Measurements from ENCODE around the gene VBP1.
"Not testable (repeated sequence)": the region's sequence is repeated elsewhere in the genome, so short reads cannot be mapped to it uniquely, and the experiment has no call there.

VBP1 gene

DNA sequence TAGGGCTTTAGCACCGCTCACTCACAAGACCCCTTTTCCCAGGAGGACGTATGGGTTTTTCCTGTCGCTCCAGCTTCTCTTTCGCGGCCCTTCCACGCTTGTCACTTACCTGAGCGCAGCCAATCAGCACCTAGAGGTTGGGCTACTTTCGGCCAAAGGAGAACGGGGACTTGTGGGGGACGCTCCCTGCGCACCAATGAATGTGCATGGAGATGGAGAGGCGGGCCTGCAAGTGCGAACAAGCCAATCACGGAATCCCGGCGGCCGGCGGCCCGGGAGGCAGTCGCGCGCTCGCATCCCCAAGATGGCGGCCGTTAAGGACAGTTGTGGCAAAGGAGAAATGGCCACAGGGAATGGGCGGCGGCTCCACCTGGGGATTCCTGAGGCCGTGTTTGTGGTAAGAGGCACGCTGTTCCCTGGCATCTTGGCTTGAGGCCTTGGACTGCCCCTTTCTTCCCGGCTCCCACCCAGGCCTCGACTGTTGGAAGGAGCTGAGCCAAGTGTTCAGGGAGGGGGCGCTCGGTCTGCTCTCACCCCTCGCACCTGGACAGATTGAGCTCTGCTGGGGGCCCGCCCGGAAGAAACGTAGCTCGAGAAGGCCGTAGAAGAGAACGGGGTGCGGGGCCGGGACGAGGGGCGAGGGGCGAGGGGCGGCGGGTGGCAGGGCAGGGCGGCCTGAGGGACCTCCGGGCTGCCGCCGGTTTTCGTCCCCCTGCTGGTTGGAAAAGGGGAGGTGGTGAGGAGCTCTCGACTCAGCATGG is at the start of gene VBP1:
VBP1 (plus strand) TSS at position 282 of the 761 bp plus-strand sequence; CDS start at position 305, 23 bp downstream.
- peak within 1 kb of the TSS; percentile 89 for H3K4me3 Mint-ChIP-seq
- peaks cover 23% of the 10 kb centered on the region for H3K4me1 Mint-ChIP-seq
- H3K27ac Mint-ChIP-seq, result peak within 1 kb of the TSS; percentile 96
- peak; percentile 54 to 84 for DNase-seq (ENCODE audit: low spot score in 2 of 2)
- no peaks in the 10 kb centered on the region for H3K9me3 Mint-ChIP-seq
- peaks cover 27% of the 10 kb centered on the region for H3K36me3 Mint-ChIP-seq
- ATAC-seq, result peak; percentile 99

DNA sequence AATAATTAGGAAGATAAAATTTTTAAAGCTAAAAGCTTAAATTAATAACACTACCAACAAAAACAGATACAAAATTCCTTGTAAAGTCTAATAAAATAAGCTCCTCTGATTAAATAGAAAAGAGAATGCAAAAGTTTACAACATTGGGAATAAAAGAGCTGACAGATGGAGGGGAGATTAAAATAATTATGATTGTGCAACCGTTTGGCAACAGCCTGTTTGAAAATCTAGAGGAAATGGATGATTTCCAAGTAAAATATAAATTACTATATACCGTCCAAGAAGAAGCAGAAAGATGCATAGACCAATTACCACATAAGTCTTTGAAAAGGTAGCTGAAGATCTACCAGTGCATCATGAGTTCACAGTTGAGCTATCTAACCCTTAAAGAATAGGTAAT is 46.4 kb upstream of the VBP1 start:
- Mint-ChIP-seq H3K4me3 (no peak overlapping the region), H3K9me3 (no peaks in the 10 kb centered on the region), H3K36me3 (no peaks in the 10 kb centered on the region), H3K27ac (no peak overlapping the region), H3K4me1 (no peaks in the 10 kb centered on the region)
- DNase-seq (ENCODE audit: low spot score in 2 of 2) (no peak), ATAC-seq (no peak)

- Mint-ChIP-seq H3K4me3 (no peak overlapping the region), H3K4me1 (no peaks in the 10 kb centered on the region), H3K36me3 (no peaks in the 10 kb centered on the region), H3K9me3 (no peaks in the 10 kb centered on the region), H3K27ac (no peak overlapping the region)
- ATAC-seq, result no peak
- DNase-seq (ENCODE audit: low spot score in 2 of 2), result no peak
These were observed 36.8 kb upstream of the VBP1 start for GRCh38 chrX:155179346-155179997.

GRCh38 chrX:155188786-155189185 is 27.5 kb upstream of the VBP1 start:
- ATAC-seq (peak; percentile 54), DNase-seq (ENCODE audit: low spot score in 2 of 2) (no peak)
- Mint-ChIP-seq H3K4me3 (no peak overlapping the region), H3K4me1 (peaks cover 14% of the 10 kb centered on the region), H3K36me3 (no peaks in the 10 kb centered on the region), H3K9me3 (peaks cover 3% of the 10 kb centered on the region), H3K27ac (no peak overlapping the region)

GRCh38 chrX:155211208-155211607 is 5.1 kb upstream of the VBP1 start:
- DNase-seq (ENCODE audit: low spot score in 2 of 2) (no peak), ATAC-seq (no peak)
- Mint-ChIP-seq H3K4me1 (no peaks in the 10 kb centered on the region), H3K9me3 (no peaks in the 10 kb centered on the region), H3K27ac (no peak overlapping the region), H3K4me3 (no peak overlapping the region), H3K36me3 (peaks cover 3% of the 10 kb centered on the region)

DNA sequence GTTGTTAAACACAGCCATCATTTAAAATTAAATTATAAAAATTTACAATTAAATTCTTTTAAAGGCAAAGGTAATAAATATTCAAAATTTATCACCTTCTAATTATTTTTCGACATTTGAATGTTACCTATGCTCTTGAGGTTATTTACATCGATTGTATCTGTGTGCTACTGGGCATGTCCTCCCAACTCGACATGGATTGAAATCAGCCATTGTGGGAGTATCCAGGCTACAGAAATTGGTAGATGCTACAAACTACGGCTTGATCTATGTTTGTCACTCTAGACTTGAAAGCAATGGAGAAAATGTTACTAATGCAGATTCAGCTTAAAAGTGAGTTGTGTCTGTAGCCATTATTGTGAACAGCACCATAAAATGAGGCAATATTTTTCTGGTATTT is 2.5 kb upstream of the VBP1 start:
- no peak overlapping the region for H3K27ac Mint-ChIP-seq
- H3K4me1 Mint-ChIP-seq, result peaks cover 18% of the 10 kb centered on the region
- ATAC-seq, result no peak
- H3K4me3 Mint-ChIP-seq, result no peak overlapping the region
- H3K36me3 Mint-ChIP-seq, result peaks cover 7% of the 10 kb centered on the region
- no peaks in the 10 kb centered on the region for H3K9me3 Mint-ChIP-seq
- DNase-seq (ENCODE audit: low spot score in 2 of 2), result no peak

DNA sequence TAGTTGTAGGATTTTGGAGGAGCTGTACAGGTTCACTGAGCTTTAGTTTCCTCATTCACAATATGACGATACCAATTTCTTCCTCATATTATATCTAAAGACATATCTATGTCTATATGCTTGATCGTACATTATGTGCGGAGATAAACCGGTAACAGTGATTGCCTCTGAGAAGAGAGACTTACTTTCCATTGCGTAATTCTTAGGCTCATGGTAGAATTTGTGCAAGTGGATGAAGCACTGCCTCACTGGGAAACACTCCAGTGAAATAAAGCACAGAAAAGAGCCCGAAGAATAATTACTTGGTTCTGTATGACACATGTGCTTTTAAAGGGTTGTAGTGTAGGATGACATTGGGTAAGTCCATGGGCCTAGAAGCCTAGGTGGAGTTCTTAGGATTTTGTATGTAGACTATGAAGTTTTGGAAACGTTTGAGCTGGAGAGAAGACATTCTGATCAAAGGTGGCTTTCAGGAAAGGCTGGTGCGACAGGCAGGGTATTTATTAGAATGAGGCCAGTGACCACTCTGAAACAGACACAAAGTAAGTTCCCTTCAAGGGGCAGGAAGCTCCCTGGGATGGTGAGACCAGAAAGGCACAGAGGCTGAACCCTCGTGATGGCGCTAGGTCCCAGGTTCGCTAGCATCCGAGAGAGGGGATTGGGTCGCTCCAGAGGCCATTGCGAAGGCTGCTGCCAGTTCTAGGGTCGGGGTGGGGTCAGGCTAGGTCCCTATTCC is 649 bp upstream of the VBP1 start:
- Mint-ChIP-seq H3K27ac (peak overlapping the region; percentile 96), H3K4me3 (peak overlapping the region; percentile 89), H3K36me3 (peaks cover 20% of the 10 kb centered on the region), H3K9me3 (no peaks in the 10 kb centered on the region), H3K4me1 (peaks cover 23% of the 10 kb centered on the region)
- peak; percentile 55 for ATAC-seq
- DNase-seq (ENCODE audit: low spot score in 2 of 2), result no peak

DNA sequence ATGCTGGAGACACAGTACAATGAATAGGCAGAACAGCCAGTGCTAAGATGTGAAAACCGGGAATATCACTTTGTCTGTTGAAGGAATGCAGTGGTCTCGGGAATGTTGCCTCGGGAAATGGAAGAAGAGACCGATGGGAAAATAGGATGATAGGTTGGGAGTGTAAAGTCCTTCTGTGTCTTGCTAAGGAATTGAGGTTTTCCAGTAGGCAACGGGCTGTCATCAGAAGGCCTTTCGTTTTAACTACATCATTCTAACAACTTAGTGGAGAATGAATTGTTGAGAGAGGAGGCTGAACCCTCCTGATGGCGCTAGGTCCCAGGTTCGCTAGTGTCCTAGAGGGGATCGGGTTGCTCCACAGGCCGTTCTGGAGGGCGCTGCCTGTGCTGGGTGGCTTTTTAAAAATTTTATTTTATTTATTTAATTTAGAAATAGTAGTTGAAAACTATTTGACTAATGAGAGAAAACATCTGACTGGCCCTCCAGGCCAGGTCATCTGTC is 730 bp downstream of the VBP1 start:
- Mint-ChIP-seq H3K9me3 (no peaks in the 10 kb centered on the region), H3K4me1 (peaks cover 23% of the 10 kb centered on the region), H3K4me3 (peak overlapping the region; percentile 89), H3K27ac (peak overlapping the region; percentile 96), H3K36me3 (peaks cover 33% of the 10 kb centered on the region)
- no peak for DNase-seq (ENCODE audit: low spot score in 2 of 2)
- no peak for ATAC-seq

- Mint-ChIP-seq H3K4me3 (peak overlapping the region; percentile 6), H3K9me3 (no peaks in the 10 kb centered on the region), H3K4me1 (peaks cover 23% of the 10 kb centered on the region), H3K27ac (peak overlapping the region; percentile 77), H3K36me3 (peaks cover 47% of the 10 kb centered on the region)
- no peak for ATAC-seq
- DNase-seq (ENCODE audit: low spot score in 2 of 2), result no peak
These were observed 2.5 kb downstream of the VBP1 start for GRCh38 chrX:155218777-155219176.

DNA sequence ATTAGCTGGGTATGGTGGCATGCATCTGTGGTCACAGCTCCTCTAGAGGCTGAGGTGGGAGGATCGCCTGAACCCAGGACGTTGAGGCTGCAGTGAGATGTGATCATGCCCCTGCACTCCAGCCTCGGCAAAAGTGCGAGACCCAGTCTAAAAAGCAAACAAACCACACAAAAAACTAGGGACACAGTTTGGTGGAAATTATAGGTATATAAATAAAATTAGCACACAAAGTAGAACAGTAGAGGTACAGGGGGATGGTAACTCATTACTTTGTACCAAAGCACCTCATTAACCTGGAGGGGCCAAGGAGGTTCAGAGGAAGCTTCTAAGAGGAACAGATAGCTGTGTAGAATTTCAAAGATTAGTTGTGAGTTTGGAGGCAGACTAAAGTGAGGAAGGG is 5.1 kb downstream of the VBP1 start:
- Mint-ChIP-seq H3K4me3 (no peak overlapping the region), H3K9me3 (no peaks in the 10 kb centered on the region), H3K36me3 (peaks cover 65% of the 10 kb centered on the region), H3K4me1 (peaks cover 23% of the 10 kb centered on the region), H3K27ac (no peak overlapping the region)
- ATAC-seq, result no peak
- DNase-seq (ENCODE audit: low spot score in 2 of 2), result no peak

- H3K4me1 Mint-ChIP-seq; H3K4me3 Mint-ChIP-seq; ATAC-seq; H3K9me3 Mint-ChIP-seq; DNase-seq (ENCODE audit: low spot score in 2 of 2); H3K27ac Mint-ChIP-seq: not testable (repeated sequence)
- H3K36me3 Mint-ChIP-seq, result peaks cover 82% of the 10 kb centered on the region
These were observed 7.5 kb downstream of the VBP1 start for GRCh38 chrX:155223746-155224145.

GRCh38 chrX:155225774-155226173 is 9.5 kb downstream of the VBP1 start:
- peaks cover 7% of the 10 kb centered on the region for H3K4me1 Mint-ChIP-seq
- no peak overlapping the region for H3K27ac Mint-ChIP-seq
- no peaks in the 10 kb centered on the region for H3K9me3 Mint-ChIP-seq
- H3K36me3 Mint-ChIP-seq, result peaks cover 88% of the 10 kb centered on the region
- ATAC-seq (no peak), DNase-seq (ENCODE audit: low spot score in 2 of 2) (no peak)
- H3K4me3 Mint-ChIP-seq, result no peak overlapping the region

DNA sequence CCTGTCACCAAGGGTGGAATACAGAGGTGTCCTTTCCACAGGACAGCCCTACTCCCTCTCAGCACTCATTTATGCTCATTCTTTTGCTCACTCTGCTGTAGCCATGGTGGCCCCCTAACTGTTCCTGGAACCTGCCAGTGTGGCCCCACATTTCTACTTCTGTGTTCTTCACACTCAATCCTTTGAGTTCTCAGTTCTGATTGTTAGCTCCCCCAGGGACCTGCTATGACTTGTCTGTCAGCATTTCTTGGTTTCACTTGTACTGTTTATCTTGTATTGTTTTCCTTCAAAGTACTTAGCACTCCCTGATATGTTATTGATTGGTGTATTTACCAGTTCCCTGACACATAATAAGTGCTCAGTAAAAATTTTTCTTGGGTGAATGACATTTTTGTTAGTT is 14.9 kb downstream of the VBP1 start:
- Mint-ChIP-seq H3K4me3 (no peak overlapping the region), H3K27ac (peak overlapping the region; percentile 91), H3K9me3 (no peaks in the 10 kb centered on the region), H3K4me1 (peaks cover 20% of the 10 kb centered on the region), H3K36me3 (peaks cover 87% of the 10 kb centered on the region)
- ATAC-seq (peak; percentile 48), DNase-seq (ENCODE audit: low spot score in 2 of 2) (no peak)

- H3K27ac Mint-ChIP-seq, result no peak overlapping the region
- peaks cover 12% of the 10 kb centered on the region for H3K4me1 Mint-ChIP-seq
- no peak for ATAC-seq
These were observed 19.6 kb downstream of the VBP1 start for GRCh38 chrX:155235891-155236290.

GRCh38 chrX:155237719-155238118 is 21.5 kb downstream of the VBP1 start:
- Mint-ChIP-seq H3K36me3 (peaks cover 61% of the 10 kb centered on the region), H3K27ac (peak overlapping the region; percentile 46), H3K9me3 (no peaks in the 10 kb centered on the region), H3K4me1 (peaks cover 7% of the 10 kb centered on the region), H3K4me3 (no peak overlapping the region)
- DNase-seq (ENCODE audit: low spot score in 2 of 2), result no peak
- ATAC-seq, result no peak

More at GRCh38 chrX:155235891-155236290, 19.6 kb downstream of the VBP1 start:
- no peak overlapping the region for H3K4me3 Mint-ChIP-seq
- DNase-seq (ENCODE audit: low spot score in 2 of 2), result no peak
- peaks cover 76% of the 10 kb centered on the region for H3K36me3 Mint-ChIP-seq
- H3K9me3 Mint-ChIP-seq, result no peaks in the 10 kb centered on the region

Data from stimulated activated effector memory CD8-positive, alpha-beta T cell treated with anti-CD3 and anti-CD28 coated beads, Interleukin-12 subunit alpha, Interleukin-12 subunit beta, amount 100 ng/mL, for 72 hours (primary cell).